Activated CD8-positive, alpha-beta T cell treated with anti-CD3 and anti-CD28 coated beads for 36 hours (primary cell): Measurements from ENCODE around the gene PELI3. TPM values are rescaled to one million over a fixed set of nuclear protein-coding genes. Genes with fewer than 3 reads are reported as not detected.
"Not testable (repeated sequence)": the region's sequence is repeated elsewhere in the genome, so short reads cannot be mapped to it uniquely, and the experiment has no call there.

Source experiments
- ATAC-seq: fragments of 200-7000 bp; cut with Tn5 transposase; one replicate; pipeline ENCODE4 v1.10.0; 2021; ENCODE audit warnings: mild to moderate bottlenecking, moderate library complexity
- CTCF ChIA-PET: fragments of 350-600 bp; sonication (Branson Sonifier 250); formaldehyde crosslinking; loops from one replicate; lab custom pipeline; 2021; ENCODE audit warnings: antibody characterized with exemption; lab: Charles Lee
- POLR2A ChIA-PET: fragments of 350-600 bp; sonication (Branson Sonifier 250); formaldehyde crosslinking; loops from one replicate; lab custom pipeline; 2021; ENCODE audit warnings: antibody characterized with exemption; lab: Charles Lee
- DNase-seq: peaks from one replicate; pipeline ENCODE4 v3.0.0-alpha.2; 2020
- H3K27ac Mint-ChIP-seq: one replicate; pipeline ENCODE4 v1.8.0; 2021; ENCODE audit warnings: mild to moderate bottlenecking, mixed read lengths
- H3K27me3 Mint-ChIP-seq: one replicate; pipeline ENCODE4 v1.8.0; 2021; ENCODE audit warnings: mixed read lengths
- H3K36me3 Mint-ChIP-seq: one replicate; pipeline ENCODE4 v1.8.0; 2021; ENCODE audit warnings: low read depth, mixed read lengths
- H3K4me1 Mint-ChIP-seq: one replicate; pipeline ENCODE4 v1.8.0; 2021; ENCODE audit warnings: low read depth, mixed read lengths
- H3K4me3 Mint-ChIP-seq: one replicate; pipeline ENCODE4 v1.8.0; 2021; ENCODE audit warnings: mild to moderate bottlenecking, moderate library complexity, mixed read lengths
- H3K9me3 Mint-ChIP-seq: one replicate; pipeline ENCODE4 v1.8.0; 2021; ENCODE audit warnings: mixed read lengths
- intact Hi-C: fragments of 100-400 bp; cut with micrococcal nuclease; formaldehyde crosslinking; loops from one replicate; pipeline ENCODE4 v1.10.0; 2022
- total RNA-seq, 2 experiments: library from RNA; stranded (reverse); gene quantifications; one replicate each; pipeline ENCODE4 v1.2.3, GENCODE V29; 2021
- TF ChIP-seq, protein P1 (sequence below): fragments of 200-600 bp; IDR thresholded peaks from one replicate; pipeline ENCODE4 v1.8.0; 2022; ENCODE audit warnings: antibody characterized with exemption, mild to moderate bottlenecking

Gene PELI3
- total RNA-seq, 2 experiments from 2014 or later: 6.7 to 10.5 TPM

DNA sequence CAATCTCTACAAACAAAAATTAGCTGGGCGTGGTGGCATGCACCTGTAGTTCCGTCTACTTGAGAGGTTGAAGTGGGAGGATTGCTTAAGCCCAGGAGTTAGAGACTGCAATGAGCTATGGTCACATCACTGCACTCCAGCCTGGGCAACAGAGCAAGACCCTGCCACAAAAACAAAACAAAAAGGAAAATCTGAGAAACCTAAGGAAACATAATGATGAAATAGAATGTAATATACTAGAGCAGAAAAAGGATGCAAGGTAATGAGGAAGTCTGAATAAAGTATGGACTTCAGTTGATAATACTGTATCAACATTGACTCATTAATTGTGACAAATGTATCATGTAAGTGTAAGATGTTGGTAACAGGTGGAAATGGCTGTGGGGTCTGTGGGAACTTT is 37.8 kb upstream of the PELI3 start:
- POLR2A ChIA-PET: interaction anchor here (1.7 kb wide), 1 partner anchor 12 kb away, joined by 4 read pairs; no protein-coding TSS in a partner anchor
- intact Hi-C loops: no loop called here
- CTCF ChIA-PET: interaction anchor here (0.9 to 7.4 kb wide), 13 partner anchors 10 to 392 kb away, joined by 3 to 91 read pairs (median 4); partner anchors contain the start of genes DPP3 and MRPL11
- ATAC-seq (no peak), DNase-seq (no peak)
- Mint-ChIP-seq H3K4me3 (no peak overlapping the region), H3K4me1 (peaks cover 3% of the 10 kb centered on the region), H3K9me3 (no peaks in the 10 kb centered on the region), H3K27me3 (no peaks in the 10 kb centered on the region), H3K27ac (no peak overlapping the region), H3K36me3 (peaks cover 10% of the 10 kb centered on the region)
- TF ChIP-seq, protein P1, sequence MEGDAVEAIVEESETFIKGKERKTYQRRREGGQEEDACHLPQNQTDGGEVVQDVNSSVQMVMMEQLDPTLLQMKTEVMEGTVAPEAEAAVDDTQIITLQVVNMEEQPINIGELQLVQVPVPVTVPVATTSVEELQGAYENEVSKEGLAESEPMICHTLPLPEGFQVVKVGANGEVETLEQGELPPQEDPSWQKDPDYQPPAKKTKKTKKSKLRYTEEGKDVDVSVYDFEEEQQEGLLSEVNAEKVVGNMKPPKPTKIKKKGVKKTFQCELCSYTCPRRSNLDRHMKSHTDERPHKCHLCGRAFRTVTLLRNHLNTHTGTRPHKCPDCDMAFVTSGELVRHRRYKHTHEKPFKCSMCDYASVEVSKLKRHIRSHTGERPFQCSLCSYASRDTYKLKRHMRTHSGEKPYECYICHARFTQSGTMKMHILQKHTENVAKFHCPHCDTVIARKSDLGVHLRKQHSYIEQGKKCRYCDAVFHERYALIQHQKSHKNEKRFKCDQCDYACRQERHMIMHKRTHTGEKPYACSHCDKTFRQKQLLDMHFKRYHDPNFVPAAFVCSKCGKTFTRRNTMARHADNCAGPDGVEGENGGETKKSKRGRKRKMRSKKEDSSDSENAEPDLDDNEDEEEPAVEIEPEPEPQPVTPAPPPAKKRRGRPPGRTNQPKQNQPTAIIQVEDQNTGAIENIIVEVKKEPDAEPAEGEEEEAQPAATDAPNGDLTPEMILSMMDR: no peak

DNA sequence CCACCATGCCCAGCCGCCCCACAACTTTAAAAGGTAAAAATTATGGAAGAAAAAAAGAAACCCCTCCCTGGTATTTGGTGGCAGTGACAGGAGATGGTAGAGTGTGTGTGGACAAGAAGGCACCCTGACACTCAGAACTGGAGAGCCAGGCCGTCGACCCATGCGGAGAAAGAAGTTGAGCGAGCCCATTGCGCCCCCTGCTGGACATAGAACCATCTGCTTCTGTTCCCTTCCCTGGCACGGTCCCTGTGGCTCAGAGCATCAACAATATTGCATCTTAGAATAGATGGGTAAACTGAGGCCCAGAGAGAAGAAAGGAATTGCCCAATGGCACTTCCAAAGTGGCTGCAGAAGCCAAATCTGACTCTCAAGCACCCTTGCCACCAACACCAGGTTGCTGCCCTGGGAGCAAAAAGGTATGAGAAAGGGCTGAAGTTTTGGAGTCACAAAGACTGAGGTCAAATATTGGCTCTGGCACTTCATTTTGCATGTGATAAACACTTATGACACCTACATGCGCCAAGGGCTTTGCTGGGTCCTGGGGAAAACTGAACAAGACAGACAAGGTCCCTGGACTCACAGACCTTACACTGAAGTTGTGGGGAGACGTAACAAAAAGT is 36.6 kb upstream of the PELI3 start:
- POLR2A ChIA-PET: interaction anchor here (0.7 kb wide), 1 partner anchor 392 kb away, joined by 3 read pairs; no protein-coding TSS in a partner anchor
- Mint-ChIP-seq H3K27me3 (no peaks in the 10 kb centered on the region), H3K36me3 (peaks cover 14% of the 10 kb centered on the region), H3K4me3 (no peak overlapping the region), H3K9me3 (no peaks in the 10 kb centered on the region), H3K27ac (no peak overlapping the region), H3K4me1 (peaks cover 3% of the 10 kb centered on the region)
- CTCF ChIA-PET: interaction anchor here (0.8 to 7.4 kb wide), 13 partner anchors 9 to 391 kb away, joined by 3 to 91 read pairs (median 6); partner anchors contain the start of genes MRPL11 and NPAS4
- peak; percentile 87 for ATAC-seq
- peak; percentile 93 for DNase-seq
- TF ChIP-seq, protein P1: peak; percentile 85
- intact Hi-C loops: no loop called here

DNA sequence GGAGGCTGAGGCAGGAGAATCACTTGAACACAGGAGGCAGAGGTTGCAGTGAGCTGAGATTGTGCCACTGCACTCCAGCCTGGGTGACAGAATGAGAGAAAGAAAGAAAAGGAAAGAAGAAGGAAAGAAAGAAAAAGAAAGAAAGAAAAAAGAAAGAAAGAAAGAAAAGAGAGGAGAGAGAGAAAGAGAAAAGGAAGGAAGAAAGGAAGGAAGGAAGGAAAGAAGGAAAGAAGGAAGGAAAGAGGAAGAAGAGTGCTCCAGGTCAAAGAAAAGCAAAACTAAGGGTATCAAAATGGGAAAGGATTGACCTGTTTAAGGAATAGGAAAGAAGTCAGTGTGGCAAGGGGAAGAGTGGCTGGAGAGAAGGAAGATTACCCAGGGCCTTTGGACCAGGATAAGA is 35.4 kb upstream of the PELI3 start:
- H3K4me1 Mint-ChIP-seq, H3K4me3 Mint-ChIP-seq, H3K27me3 Mint-ChIP-seq, POLR2A ChIA-PET, H3K9me3 Mint-ChIP-seq, ATAC-seq, H3K27ac Mint-ChIP-seq, intact Hi-C loops, DNase-seq: not testable (repeated sequence)
- peaks cover 24% of the 10 kb centered on the region for H3K36me3 Mint-ChIP-seq
- CTCF ChIA-PET: interaction anchor here (0.8 to 7.4 kb wide), 4 partner anchors 10 to 62 kb away, joined by 3 to 91 read pairs (median 14); partner anchors contain the start of gene NPAS4

DNA sequence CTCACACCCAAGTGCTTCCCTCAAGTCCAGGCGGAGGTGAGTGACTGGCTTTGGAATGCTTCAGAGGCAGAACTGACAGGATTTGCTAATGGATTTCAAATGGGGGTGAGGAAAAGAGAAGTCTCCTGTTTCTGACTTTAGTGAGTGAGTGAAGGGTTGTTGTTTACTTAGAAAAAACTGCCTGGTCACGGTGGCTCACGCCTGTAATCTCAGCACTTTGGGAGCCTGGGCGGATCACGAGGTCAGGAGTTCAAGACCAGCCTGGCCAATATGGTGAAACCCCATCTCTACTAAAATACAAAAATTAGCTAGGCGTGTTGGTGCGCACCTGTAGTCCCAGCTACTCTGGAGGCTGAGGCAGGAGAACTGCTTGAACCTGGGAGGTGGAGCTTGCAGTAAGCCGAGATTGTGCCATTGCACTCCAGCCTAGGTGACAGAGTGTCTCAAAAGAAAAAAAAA is 34.8 kb upstream of the PELI3 start:
- H3K4me1 Mint-ChIP-seq, ATAC-seq, POLR2A ChIA-PET, H3K27me3 Mint-ChIP-seq, H3K9me3 Mint-ChIP-seq, intact Hi-C loops, H3K4me3 Mint-ChIP-seq, H3K27ac Mint-ChIP-seq, DNase-seq: not testable (repeated sequence)
- CTCF ChIA-PET: interaction anchor here (1.0 to 7.4 kb wide), 2 partner anchors 23 to 47 kb away, joined by 3 to 91 read pairs; no protein-coding TSS in a partner anchor
- H3K36me3 Mint-ChIP-seq: peaks cover 31% of the 10 kb centered on the region

DNA sequence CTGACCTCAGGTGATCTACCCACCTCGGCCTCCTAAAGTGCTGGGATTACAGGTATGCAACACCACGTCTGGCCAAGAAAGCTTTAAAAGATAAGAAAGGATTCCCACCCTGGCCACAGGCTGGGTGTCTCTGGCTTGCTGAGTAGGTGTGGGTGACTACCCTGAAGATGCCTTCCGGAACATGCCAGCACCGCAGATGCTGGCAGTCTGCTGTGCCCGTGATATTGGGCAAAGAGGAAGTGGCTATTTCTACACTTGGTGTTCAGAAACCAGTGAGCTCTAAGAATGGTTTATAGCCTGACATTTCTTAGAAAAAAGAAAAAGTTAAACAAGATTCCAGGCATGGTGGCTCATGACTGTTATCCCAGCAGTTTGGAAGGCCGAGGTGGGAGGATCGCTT is 34.1 kb upstream of the PELI3 start:
- DNase-seq (no peak), ATAC-seq (no peak)
- Mint-ChIP-seq H3K36me3 (peaks cover 32% of the 10 kb centered on the region), H3K4me3 (no peak overlapping the region), H3K27me3 (no peaks in the 10 kb centered on the region), H3K4me1 (peaks cover 13% of the 10 kb centered on the region), H3K9me3 (no peaks in the 10 kb centered on the region), H3K27ac (no peak overlapping the region)
- TF ChIP-seq, protein P1: no peak
- ChIA-PET POLR2A (interaction anchor here (1.5 kb wide), 1 partner anchor 23 kb away, joined by 4 read pairs; no protein-coding TSS in a partner anchor), CTCF (interaction anchor here (1.0 to 7.4 kb wide), 5 partner anchors 11 to 246 kb away, joined by 3 to 91 read pairs (median 6); partner anchors contain the start of gene RBM4B)
- intact Hi-C loops: no loop called here
